A673 (cell line): ENCODE data around the gene FBXW12.

Source experiments
- CTCF ChIP-seq: fragments of 300-800, 200-600 bp; sonication (generic); conservative IDR thresholded peaks from 2 replicates; pipeline ENCODE4 v1.5.1; 2017; ENCODE audit warnings: low read depth, mild to moderate bottlenecking, antibody characterized with exemption, low read length, moderate library complexity, mixed read lengths
- EZH2 ChIP-seq: fragments of 200-600 bp; sonication (generic); IDR thresholded peaks from 2 replicates; pipeline ENCODE4 v1.6.1; 2017; ENCODE audit warnings: borderline replicate concordance, low read depth, mild to moderate bottlenecking, mixed read lengths, antibody characterized with exemption, low read length; ENCODE audit not compliant: poor library complexity, severe bottlenecking

DNA sequence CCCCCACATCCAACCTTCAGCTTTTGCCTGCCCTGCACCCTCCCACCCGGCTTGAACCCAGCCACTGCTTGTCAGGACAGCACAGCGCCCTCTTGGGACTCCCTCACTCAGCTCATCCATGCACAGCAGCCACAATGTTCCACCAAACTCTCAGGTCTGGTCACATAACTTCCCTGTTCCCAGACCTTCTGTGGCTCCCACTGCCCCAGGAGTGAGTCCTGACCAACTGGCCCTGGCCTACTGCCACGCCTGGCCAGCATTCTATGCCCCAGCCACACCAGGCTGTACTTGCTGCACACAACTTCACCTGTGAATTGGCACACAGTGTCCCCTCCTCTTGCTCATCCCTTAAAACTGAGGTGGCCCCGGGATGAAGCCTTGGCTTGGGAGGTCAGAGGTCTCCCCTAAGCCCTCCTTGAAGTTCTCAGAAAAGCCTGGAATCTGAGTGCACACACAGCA lies 36.8 kb downstream of the FBXW12 start:
- TF ChIP-seq CTCF, result no peak
- no peak for TF ChIP-seq EZH2
